CMK (cell line): ENCODE results near the gene DALRD3.
"Not testable (repeated sequence)": the region's sequence is repeated elsewhere in the genome, so short reads cannot be mapped to it uniquely, and the experiment has no call there.

Experiments
- DNase-seq: peaks from one replicate; pipeline ENCODE4 v3.0.0-alpha.2; 2010; ENCODE audit warnings: low read depth

Gene DALRD3

GRCh38 chr3:49021813-49022687 lies 3.7 kb upstream of the DALRD3 start, which contains the start of gene NDUFAF3:
TSS of gene NDUFAF3 (plus strand) at chr3:49022121. CDS start at chr3:49022145, 24 bp downstream.
- DNase-seq: peak; percentile 76

- peak; percentile 91 for DNase-seq
Measured at GRCh38 chr3:49021213-49021812, 2.9 kb upstream of the DALRD3 start.

GRCh38 chr3:49020330-49021212 lies 2.2 kb upstream of the DALRD3 start:
- no peak for DNase-seq

GRCh38 chr3:49019941-49020329 lies 1.6 kb upstream of the DALRD3 start:
- no peak for DNase-seq

GRCh38 chr3:49018707-49019006 lies 277 bp upstream of the DALRD3 start:
- DNase-seq: no peak

- DNase-seq: no peak
Measured at GRCh38 chr3:49017229-49017970, 980 bp downstream of the DALRD3 start.

GRCh38 chr3:49016414-49017228 lies 1.8 kb downstream of the DALRD3 start:
- DNase-seq: no peak

- no peak for DNase-seq
Measured at GRCh38 chr3:49015765-49016164, 2.6 kb downstream of the DALRD3 start.

GRCh38 chr3:49015072-49015471 lies 3.3 kb downstream of the DALRD3 start:
- no peak for DNase-seq

- no peak for DNase-seq
Measured at GRCh38 chr3:49013738-49014660, 4.4 kb downstream of the DALRD3 start.

GRCh38 chr3:49013113-49013737 lies 5.2 kb downstream of the DALRD3 start:
- DNase-seq: no peak

- no peak for DNase-seq
Measured at GRCh38 chr3:49012441-49013017, 5.9 kb downstream of the DALRD3 start.

GRCh38 chr3:49009396-49009795 lies 9.0 kb downstream of the DALRD3 start:
- no peak for DNase-seq

- not testable (repeated sequence) for DNase-seq
Measured at GRCh38 chr3:49008627-49009026, 9.8 kb downstream of the DALRD3 start.

- DNase-seq: no peak
Measured at GRCh38 chr3:49007771-49008528, 10.4 kb downstream of the DALRD3 start.

- DNase-seq: peak; percentile 95
Measured at GRCh38 chr3:49007068-49007770, 11.2 kb downstream of the DALRD3 start, which contains the start of gene WDR6. TSS of gene WDR6 (plus strand) at chr3:49007391. CDS start at chr3:49007432, 41 bp downstream.

GRCh38 chr3:49006408-49007067 lies 11.8 kb downstream of the DALRD3 start:
- DNase-seq: no peak
